ENCODE results near the gene MICU1.
"Not testable (repeated sequence)": the region's sequence is repeated elsewhere in the genome, so short reads cannot be mapped to it uniquely, and the experiment has no call there.

The MICU1 gene

GRCh38 chr10:72625608-72626443 is at the start of gene MICU1:
TSS of gene MICU1 (minus strand) at chr10:72626079. CDS start at chr10:72566793, 59,286 bp downstream.
- DNase-seq (ENCODE audit: low read depth), result peak; percentile 88

GRCh38 chr10:72674174-72674573 is 48.3 kb upstream of the MICU1 start:
- not testable (repeated sequence) for DNase-seq (ENCODE audit: low read depth)

GRCh38 chr10:72673280-72673679 is 47.4 kb upstream of the MICU1 start:
- DNase-seq (ENCODE audit: low read depth), result no peak

- DNase-seq (ENCODE audit: low read depth), result no peak
These were observed 41.5 kb upstream of the MICU1 start for GRCh38 chr10:72667207-72667864.

GRCh38 chr10:72665925-72666324 is 40.0 kb upstream of the MICU1 start:
- no peak for DNase-seq (ENCODE audit: low read depth)

- DNase-seq (ENCODE audit: low read depth), result no peak
These were observed 38.1 kb upstream of the MICU1 start for GRCh38 chr10:72663971-72664370.

GRCh38 chr10:72661431-72661830 is 35.6 kb upstream of the MICU1 start:
- no peak for DNase-seq (ENCODE audit: low read depth)

- no peak for DNase-seq (ENCODE audit: low read depth)
These were observed 34.3 kb upstream of the MICU1 start for GRCh38 chr10:72660220-72660619.

GRCh38 chr10:72659694-72660093 is 33.8 kb upstream of the MICU1 start:
- DNase-seq (ENCODE audit: low read depth), result no peak

- DNase-seq (ENCODE audit: low read depth), result no peak
These were observed 33.0 kb upstream of the MICU1 start for GRCh38 chr10:72658696-72659400.

GRCh38 chr10:72654720-72655119 is 28.8 kb upstream of the MICU1 start:
- no peak for DNase-seq (ENCODE audit: low read depth)

GRCh38 chr10:72653383-72654096 is 27.7 kb upstream of the MICU1 start:
- DNase-seq (ENCODE audit: low read depth), result no peak

GRCh38 chr10:72649291-72649690 is 23.4 kb upstream of the MICU1 start:
- no peak for DNase-seq (ENCODE audit: low read depth)

- DNase-seq (ENCODE audit: low read depth), result no peak
These were observed 22.4 kb upstream of the MICU1 start for GRCh38 chr10:72648301-72648700.

- DNase-seq (ENCODE audit: low read depth), result not testable (repeated sequence)
These were observed 21.1 kb upstream of the MICU1 start for GRCh38 chr10:72646971-72647370.

- no peak for DNase-seq (ENCODE audit: low read depth)
These were observed 19.5 kb upstream of the MICU1 start for GRCh38 chr10:72645263-72645858.

GRCh38 chr10:72642318-72642717 is 16.4 kb upstream of the MICU1 start:
- no peak for DNase-seq (ENCODE audit: low read depth)

GRCh38 chr10:72639441-72639873 is 13.6 kb upstream of the MICU1 start:
- DNase-seq (ENCODE audit: low read depth), result no peak

- no peak for DNase-seq (ENCODE audit: low read depth)
These were observed 12.9 kb upstream of the MICU1 start for GRCh38 chr10:72638586-72639440.

- no peak for DNase-seq (ENCODE audit: low read depth)
These were observed 11.5 kb upstream of the MICU1 start for GRCh38 chr10:72637398-72637857.

- DNase-seq (ENCODE audit: low read depth), result no peak
These were observed 4.3 kb upstream of the MICU1 start for GRCh38 chr10:72630144-72630543.

Data from stimulated activated CD8-positive, alpha-beta memory T cell treated with anti-CD3 and anti-CD28 coated beads, Interleukin-12 subunit alpha, Interleukin-12 subunit beta, amount 100 ng/mL, for 4 hours (primary cell).